DLD1 (cell line): ENCODE measurements around the gene CIP2A.

ENCODE experiments used
- in situ Hi-C: cut with HindIII; loops from 2 replicates; pipeline ENCODE4 v1.10.0; 2017; ENCODE audit warnings: low sequenced_read_pairs

Gene CIP2A

DNA sequence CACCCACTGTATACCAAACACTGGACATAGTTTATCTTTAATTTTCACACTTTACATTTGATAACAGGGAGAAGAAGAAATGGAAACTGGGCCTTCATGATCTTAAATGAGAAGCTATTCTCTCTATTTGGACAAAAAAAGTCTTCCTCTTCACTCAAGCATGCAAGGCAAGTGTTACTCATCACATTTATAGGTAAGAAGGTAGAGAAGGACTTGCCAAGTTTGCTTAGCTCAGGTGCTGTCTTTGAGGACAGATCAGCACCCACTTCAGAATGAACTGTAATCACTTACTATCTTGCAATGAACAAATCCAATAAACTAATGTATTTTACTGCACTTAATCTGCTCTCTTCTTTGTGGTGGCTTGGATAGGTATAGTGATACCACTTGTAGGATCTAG is 77.7 kb downstream of the CIP2A start:
- in situ Hi-C loops: no loop called here

DNA sequence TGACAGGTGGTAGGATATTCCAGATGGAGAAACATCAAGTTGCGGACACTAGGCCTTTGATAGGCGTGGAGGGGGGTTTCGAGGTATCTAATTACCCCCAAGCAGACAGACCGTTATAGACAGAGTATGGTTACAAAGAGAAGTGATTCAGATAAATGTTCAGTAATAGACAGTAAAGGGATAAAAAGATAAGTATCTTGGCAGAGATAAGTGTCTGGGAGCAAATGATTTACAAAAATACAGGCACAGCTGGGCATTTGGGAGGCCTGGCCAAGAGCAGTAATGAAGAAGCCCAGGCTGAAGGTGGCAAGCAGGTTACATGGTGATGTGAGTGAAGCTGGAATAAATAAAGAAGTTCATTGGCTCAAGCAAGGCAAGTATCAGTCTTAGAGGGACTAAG is 78.2 kb downstream of the CIP2A start:
- in situ Hi-C loops: no loop called here

GRCh38 chr3:108510496-108510895 is 78.7 kb downstream of the CIP2A start, which contains the start of gene MYH15:
Gene MYH15 (minus strand): TSS chr3:108510596. CDS start chr3:108510530, 66 bp downstream.
- in situ Hi-C loops: no loop called here

GRCh38 chr3:108509871-108510270 is 79.4 kb downstream of the CIP2A start:
- in situ Hi-C loops: no loop called here

DNA sequence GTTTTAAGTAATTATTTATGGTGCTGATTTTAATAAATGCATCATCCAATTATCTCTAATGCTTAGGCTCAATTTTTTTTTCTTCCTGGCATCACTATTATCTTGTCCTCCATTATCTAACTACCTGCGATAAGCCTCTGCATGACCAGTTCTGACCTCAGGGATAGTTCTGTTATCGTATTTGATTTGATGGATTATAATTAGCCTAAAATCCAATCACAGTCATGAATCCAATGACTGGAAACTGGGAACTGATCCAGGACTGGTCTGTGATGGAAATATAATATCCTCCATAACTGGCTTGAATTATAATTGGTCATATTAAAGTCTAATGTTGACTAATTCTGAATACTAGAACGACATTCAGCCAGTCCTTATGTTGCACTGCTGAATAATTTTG is 80.0 kb downstream of the CIP2A start:
- in situ Hi-C loops: no loop called here

DNA sequence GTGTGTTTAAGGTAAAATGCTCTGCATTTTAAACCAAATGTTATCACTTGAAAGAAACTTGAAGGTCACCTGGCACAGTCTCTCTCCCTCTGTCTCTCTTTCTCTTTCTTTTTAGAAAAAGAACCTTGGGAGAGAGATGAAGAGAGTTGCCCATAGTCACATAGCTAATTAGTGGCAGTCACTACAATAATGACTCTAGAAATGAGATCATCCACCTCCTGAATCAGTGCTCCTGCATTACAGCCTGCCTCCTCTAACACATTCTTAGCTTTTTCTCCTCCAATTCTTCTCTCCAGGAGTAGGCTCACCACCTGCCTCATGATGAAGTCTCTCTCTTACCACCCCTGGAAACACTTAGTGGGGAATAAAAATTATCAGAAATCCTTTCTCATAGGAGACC is 81.3 kb downstream of the CIP2A start:
- in situ Hi-C loops: no loop called here

GRCh38 chr3:108505811-108506210 is 83.4 kb downstream of the CIP2A start:
- in situ Hi-C loops: no loop called here

DNA sequence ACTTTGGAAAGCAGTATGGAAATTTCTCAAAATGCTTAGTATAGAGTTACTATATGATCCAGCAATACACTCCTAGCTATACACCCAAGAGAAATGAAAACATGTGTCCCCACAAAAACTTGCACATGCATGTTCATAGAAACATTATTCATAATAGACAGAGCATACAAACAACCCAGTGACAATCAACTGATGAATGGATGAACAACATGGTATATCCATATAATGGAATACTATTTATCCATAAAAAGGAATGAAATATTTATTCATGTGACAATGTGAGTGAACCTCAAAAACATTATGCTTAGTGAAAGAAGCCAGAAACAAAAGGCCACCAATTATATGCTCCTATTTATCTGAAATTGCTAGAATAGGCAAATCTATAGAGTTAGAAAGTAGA is 85.5 kb downstream of the CIP2A start:
- in situ Hi-C loops: no loop called here

GRCh38 chr3:108501535-108501934 is 87.7 kb downstream of the CIP2A start:
- in situ Hi-C loops: no loop called here

DNA sequence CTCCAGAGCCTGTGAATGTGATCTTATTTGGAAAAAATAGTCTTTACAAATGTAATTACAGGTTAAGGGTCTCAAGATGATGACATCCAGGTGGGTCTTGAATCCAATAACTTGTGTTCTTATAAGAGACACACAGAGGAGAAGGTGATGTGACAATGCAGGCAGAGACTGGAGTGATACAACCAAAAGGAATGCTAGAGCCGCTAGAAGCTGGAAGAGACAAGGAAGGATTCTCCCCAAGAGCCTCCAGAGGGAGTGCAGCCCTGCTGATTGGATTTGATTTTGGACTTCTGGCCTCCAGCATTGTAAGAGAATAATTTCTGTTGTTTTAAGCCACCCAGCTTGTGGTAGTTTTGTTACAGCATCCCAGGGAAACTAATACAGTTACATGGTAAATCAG is 88.5 kb downstream of the CIP2A start:
- in situ Hi-C loops: no loop called here
